Tongue (tissue), 2 donors: ENCODE results near the gene SPOCK3. TPM values are rescaled to one million over a fixed set of nuclear protein-coding genes. Genes with fewer than 3 reads are reported as not detected.
"Not testable (repeated sequence)": the region's sequence is repeated elsewhere in the genome, so short reads cannot be mapped to it uniquely, and the experiment has no call there.

ENCODE experiments used
- DNase-seq: peaks from one replicate; pipeline ENCODE4 v3.0.0-alpha.2; 2015
- total RNA-seq: library from RNA; depleted of rRNA; stranded (reverse); fragments of >200 nt; gene quantifications from one replicate; pipeline ENCODE4 v1.2.3, GENCODE V29; 2014

SPOCK3 gene
- total RNA-seq, 1 donor from 2014 or later = 3.6 TPM

DNA sequence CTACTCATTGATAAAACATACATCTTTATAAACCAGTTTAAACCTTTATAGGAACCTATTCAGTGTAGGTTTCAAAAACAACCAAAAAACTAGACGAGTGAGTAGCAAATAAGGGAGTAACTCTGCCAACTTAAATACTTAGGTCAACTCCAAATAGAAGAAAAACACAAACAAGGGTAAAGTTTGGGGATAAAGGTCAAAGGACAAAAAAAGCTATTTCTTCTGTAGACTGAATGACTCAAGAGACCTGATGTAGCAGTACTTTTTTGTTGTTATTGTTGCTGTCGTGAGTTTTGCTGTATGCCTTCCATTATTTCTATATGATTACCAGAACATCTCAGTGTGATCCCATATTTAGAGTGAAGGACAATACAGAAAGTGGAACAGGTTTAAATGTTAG, 199.3 kb downstream of the SPOCK3 start:
- no peak for DNase-seq

DNA sequence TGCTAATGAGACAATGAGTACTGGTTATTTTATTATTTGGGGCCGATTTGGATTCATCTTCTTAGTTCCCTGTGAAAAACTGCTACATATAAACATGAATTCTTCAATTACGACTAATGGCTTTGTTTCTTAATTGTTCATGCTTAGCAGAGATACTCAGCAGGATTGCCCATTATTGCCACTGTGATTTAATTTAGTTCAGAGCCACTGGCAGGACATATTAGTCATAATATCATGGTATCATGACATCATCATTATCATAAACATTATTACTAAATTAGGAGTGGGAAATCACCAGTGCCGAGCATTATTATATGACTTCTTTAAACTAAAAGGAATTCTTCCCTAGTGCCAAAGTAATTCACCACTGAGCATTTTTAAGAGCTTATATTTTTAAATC, 201.4 kb downstream of the SPOCK3 start:
- no peak for DNase-seq

- no peak for DNase-seq
These were observed 202.6 kb downstream of the SPOCK3 start for GRCh38 chr4:167031534-167032156.

DNA sequence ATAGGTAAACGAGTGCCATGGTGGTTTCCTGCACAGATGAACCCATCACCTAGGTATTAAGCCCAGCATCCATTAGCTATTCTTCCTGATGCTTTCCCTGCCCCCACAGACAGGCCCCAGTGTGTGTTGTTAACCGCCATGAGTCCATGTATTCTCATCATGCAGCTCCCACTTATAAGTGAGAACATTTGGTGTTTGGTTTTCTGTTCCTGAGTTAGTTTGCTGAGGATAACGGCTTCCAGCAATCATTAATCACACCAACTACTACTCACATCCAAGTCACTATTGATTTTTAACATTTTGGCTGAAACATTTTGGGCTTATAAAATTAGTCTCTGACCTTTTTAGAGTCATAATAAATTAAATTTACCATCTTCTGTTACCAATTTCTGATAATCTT, 205.3 kb downstream of the SPOCK3 start:
- DNase-seq = no peak

DNA sequence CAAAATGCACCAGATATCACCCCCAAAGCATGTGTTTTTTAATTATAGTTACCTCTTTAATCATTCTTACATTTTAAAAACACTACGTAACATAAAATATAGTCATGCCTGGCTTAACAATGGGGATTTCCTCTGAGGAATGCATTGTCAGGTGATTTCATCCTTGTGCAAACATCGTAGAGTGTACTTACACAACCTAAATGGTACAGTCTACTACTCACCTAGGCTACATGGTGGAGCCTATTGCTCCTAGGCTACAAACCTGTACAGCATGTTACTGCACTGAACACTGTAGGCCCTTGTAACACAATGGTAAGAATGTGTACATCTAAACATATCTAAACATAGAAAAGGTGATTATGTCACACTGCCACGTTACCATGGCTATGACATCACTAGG, 208.6 kb downstream of the SPOCK3 start:
- DNase-seq = no peak

DNA sequence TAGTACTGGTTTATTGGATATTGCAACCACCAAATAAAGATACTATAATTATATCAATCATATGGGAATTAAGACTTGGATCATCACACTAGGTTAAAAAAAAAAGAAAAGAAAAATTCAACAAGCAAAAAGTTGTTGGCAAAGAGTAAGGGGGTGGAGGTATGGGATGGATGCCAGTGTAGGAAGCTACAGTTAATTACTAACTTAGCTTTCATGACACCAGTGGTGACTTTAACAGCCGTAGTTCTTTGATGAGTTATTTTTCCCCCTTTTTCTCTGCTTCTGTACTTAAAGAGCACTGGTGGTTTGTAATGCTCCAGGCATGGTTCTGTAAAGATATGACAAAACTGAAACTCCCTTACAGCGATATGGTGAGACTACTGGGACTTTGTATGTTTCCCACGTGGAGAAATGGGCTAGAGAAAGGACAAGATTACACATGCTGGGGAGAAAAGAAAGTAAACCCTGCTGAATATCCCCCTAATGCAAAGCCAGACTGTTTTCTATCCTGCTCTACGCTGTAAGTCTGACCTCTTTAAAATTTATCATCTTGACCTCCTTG, 210.8 kb downstream of the SPOCK3 start:
- DNase-seq = no peak

DNA sequence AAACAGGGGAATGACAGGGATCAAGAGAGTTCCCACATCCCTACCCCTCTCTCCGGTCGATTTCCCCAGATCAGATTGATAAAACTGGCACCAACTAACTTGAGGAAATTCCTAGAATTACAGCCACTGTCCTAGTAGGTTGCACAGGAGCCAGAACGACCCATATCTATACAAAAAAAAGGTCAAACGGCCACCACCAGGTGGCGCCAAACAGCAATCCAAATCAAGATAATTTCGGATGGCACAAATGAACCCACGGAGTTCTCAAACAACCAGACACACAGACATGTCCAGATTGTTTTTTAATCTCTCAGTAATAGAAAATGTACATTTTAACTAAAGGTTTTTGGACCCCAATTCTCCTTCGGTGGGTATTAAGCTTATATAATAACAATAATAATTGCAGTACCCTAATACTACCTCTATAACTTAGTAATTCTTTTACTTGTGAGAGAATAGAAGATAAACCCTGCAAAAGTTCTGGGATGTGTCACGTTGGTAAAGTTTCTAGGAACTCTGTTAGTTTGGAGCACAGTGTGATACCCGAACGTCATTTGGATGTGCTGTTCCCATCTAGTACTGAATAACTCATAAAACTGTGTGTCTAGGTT, 212.6 kb downstream of the SPOCK3 start:
- DNase-seq = peak; percentile 81

GRCh38 chr4:167020410-167020809, 213.9 kb downstream of the SPOCK3 start:
- DNase-seq = no peak

GRCh38 chr4:167014944-167015343, 219.3 kb downstream of the SPOCK3 start:
- no peak for DNase-seq

- peak; percentile 42 for DNase-seq
These were observed 231.0 kb downstream of the SPOCK3 start for GRCh38 chr4:167003326-167003725.

GRCh38 chr4:167000141-167000852, 234.0 kb downstream of the SPOCK3 start:
- no peak for DNase-seq

DNA sequence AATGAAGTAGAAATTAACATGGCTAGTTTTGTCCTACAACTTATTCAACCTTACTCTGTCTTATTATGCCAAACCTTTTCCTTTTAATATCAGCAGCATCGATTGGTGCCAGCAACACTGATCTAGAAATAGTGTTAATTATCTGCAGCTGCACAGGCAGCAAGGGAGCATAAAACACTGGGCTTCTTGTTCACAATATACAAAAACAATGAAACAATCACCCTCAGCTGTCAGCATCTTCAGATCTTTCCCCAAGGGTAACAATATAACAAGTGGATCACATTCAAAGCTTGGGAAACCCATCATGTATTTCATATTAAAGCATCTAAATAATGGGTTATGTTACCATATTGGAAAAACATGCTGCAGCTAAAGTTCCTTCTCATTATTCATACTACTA, 238.1 kb downstream of the SPOCK3 start:
- no peak for DNase-seq

- DNase-seq = no peak
These were observed 239.6 kb downstream of the SPOCK3 start for GRCh38 chr4:166994686-166995085.

DNA sequence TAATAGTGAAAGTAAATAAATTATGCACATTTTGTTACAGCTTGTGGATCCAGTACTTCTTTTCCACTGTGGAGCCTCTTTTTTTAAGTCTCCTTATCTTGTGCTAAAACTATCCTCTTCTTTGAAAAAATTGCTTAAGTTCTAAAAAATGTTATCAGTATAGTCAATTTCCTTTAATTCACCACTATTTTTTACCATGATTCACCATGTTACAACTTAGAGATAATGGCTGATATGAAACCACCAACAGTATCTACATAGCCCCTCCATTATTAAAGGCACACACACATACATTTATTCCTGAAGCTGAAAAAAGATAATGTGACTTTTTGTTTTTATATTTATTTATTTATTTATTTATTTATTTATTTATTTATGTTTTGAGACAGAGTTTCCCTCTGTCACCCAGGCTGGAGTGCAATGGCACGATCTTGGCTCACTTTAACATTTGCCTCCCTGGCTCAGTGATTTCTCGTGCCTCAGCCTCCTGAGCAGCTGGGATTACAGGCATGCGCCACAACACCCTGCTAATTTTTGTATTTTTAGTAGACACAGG, 243.2 kb downstream of the SPOCK3 start:
- no peak for DNase-seq

GRCh38 chr4:166989886-166990285, 244.4 kb downstream of the SPOCK3 start:
- DNase-seq = no peak

- no peak for DNase-seq
These were observed 247.3 kb downstream of the SPOCK3 start for GRCh38 chr4:166987026-166987425.

DNA sequence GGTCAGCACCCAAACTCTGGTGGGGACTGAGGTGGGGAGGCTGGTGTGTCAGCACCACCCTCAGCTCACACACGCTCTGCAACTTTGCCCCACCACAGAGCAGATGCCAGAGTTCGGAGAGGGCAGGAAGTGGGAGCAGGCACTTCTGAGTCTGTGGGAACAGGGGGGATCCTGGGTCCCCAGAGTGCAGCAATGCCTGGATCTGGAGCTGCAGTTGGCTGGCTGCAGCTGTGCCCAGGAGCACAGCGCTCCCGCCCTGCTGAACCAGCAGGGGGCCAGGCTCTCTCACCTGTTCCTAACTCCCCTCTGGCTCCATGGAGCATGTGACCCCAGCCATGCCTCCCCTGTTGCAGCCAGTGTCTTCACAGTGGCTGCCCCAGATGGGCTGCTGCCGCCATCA, 252.4 kb downstream of the SPOCK3 start:
- DNase-seq = no peak

GRCh38 chr4:166980419-166980818, 253.9 kb downstream of the SPOCK3 start:
- DNase-seq = no peak

- peak; percentile 3 for DNase-seq
These were observed 256.7 kb downstream of the SPOCK3 start for GRCh38 chr4:166977596-166977995.

DNA sequence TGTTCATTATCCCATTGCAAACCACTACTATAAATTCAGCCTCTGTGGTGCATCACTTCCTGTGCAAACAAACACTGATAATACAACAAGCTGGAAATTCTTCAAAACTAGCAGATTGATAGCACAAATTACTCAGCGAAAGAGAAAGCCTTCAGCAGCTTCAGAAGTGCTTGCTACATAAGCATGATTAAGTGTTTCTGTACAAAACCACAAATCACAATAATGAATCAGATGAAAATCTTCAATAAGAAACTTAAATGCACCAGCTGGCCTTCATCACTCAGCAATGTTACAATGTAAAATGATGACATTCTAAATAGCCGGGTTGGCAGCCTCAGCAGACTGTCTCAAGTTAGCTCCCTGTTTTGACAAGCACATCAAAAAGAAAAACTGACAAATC, 262.2 kb downstream of the SPOCK3 start:
- DNase-seq = peak; percentile 14

DNA sequence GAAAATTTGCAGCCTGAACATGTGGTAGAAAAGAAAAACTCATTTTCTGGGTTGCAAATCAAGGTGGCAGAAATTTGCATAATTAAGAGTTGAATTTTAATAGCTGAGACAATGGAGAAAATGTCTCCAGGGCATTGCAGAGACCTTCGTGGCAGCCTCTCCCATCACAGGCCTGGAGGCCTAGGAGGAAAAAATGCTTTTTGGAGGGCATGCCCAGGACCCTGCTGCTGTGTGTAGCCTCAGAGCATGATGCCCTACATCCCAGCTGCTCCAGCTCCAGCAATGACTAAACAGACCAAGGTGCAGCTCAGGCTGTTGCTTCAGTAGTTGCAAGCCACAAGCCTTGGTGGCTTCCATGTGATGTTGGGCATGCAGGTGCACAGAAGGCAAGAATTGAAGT, 266.1 kb downstream of the SPOCK3 start:
- not testable (repeated sequence) for DNase-seq

DNA sequence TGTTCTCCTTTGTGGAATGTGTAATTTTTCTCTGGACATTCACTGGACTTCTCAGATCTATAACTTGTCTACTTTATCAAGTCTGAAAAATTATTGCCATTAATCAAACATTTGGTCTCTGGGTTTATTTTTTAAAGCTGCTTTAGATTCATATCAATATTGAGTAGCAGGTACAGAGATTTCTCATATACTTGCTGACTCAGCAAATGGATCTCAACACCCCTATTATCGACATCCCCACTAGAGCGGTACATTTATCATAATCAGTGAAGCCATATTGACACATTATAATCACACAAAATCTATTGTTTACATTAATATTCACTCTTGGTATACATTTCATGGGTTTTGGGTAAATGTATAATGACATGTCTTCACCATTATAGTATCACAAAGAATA, 268.7 kb downstream of the SPOCK3 start:
- no peak for DNase-seq

GRCh38 chr4:166957451-166957850, 276.8 kb downstream of the SPOCK3 start:
- DNase-seq = no peak
